SHP77 (cell line): ENCODE results near the gene PODXL2.

Source experiments
- DNase-seq, 2 experiments: peaks; one replicate each; lab custom pipeline; 2025; lab: John Stamatoyannopoulos, UW

PODXL2 gene

DNA sequence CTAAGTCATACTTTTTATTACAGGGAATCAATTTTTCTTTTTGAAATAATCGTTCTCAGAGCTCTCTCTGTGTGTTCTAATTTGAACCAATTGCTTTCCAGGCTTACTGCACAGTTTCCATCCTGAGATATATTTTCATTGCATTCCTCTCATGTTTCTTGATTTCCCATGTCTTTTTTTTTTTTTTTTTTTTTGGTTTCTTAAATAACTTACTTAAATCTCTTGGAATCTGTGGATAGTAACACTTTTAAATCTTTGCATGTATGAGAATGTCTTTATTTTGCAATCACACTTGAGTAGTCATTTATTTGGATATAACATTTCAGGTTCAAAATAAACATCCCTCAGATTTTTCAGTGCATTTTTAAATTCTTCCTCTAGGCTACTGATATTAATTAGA is 29.2 kb downstream of the PODXL2 start:
- no peak for DNase-seq

DNA sequence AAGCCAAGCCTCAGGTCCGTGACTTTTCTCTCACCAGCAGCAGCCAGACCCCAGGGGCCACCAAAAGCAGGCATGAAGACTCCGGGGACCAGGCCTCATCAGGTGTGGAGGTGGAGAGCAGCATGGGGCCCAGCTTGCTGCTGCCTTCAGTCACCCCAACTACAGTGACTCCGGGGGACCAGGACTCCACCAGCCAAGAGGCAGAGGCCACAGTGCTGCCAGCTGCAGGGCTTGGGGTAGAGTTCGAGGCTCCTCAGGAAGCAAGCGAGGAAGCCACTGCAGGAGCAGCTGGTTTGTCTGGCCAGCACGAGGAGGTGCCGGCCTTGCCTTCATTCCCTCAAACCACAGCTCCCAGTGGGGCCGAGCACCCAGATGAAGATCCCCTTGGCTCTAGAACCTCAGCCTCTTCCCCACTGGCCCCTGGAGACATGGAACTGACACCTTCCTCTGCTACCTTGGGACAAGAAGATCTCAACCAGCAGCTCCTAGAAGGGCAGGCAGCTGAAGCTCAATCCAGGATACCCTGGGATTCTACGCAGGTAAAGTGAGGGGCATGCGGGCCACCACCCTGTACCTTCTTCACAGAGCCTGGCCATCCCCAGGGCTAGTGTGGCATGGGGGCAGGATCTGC is 31.8 kb downstream of the PODXL2 start:
- DNase-seq = no peak

- no peak for DNase-seq
Measured at GRCh38 chr3:127661600-127661999, 32.6 kb downstream of the PODXL2 start.

- DNase-seq = no peak
Measured at GRCh38 chr3:127662001-127662469, 33.0 kb downstream of the PODXL2 start.

DNA sequence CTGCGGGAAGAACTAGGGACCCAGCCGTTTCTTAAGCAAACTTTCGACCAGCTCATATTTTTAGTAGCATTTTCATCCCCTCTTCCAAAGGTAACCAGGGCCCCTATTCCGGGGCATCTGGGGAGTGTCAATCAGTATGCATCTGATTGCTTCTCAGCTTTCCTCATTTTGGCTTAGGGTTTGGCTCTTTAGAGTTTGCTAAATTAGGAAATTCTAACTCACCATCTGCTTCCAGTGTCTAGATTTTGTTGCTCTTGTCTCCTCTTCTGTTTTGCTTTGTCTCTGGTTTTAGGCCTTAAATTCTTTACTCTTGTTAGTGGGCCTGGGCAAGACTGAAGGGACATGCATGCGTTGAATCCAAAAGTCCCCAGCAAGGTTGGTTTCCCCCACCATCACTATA is 34.2 kb downstream of the PODXL2 start:
- DNase-seq = no peak

DNA sequence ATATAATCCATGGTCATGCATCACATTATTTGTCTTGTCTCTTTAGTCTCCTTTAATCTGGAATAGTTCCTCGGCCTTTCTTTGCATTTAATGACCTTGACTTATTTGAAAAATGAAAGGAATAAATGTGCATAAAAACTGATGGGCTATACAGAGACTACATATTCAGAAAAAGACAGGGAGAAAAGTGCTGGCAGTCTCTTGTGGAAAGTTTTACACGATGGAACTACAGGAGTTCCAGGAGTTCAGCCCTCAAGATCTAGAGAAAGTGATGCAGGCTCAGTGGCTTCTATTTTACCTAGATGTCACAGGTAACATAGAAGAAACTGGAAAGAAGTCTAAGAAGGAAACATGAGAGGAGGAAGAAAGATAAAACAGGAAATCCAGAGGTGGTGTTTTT is 36.2 kb downstream of the PODXL2 start:
- no peak for DNase-seq

GRCh38 chr3:127665586-127665985 is 36.6 kb downstream of the PODXL2 start:
- no peak for DNase-seq

DNA sequence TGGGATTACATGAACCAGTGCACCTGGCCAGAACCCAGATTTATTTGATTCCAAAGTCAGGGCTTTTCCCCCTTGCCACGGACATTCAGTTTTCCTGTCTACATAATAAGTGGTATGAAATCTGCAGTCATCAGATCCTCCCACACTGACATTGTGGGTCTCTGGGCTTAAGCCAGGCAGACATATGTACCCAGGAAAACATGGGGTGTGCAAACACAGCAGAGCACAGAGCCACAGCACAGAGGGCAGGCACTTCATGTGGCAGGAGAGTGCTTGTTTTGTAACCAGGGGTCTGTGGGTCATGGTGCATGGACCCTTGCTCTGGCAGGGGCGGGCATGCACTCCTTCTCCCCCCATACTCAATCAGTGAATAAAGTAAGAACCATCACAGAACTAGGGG is 37.7 kb downstream of the PODXL2 start:
- no peak for DNase-seq

GRCh38 chr3:127667119-127667681 is 38.2 kb downstream of the PODXL2 start:
- DNase-seq = no peak

DNA sequence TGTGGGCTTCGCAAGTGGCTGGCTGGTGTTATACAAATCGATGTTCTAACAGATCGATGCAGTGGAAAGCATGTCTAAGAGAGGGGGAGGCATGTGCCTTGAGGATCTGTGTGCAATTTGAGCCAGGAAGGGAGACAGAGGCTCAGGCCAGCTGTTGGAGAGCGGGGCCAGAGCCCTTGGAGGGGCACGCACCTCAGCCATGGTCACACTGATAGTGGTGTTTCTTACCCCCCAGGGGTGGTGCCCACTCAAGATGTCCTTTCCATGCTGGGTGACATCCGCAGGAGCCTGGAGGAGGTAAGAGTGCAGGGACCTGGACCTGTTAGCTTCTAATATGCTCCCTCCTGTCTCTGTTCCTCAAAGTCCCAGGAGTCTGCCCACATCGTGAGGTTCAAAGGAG is 39.9 kb downstream of the PODXL2 start:
- no peak for DNase-seq

GRCh38 chr3:127669541-127670228 is 40.7 kb downstream of the PODXL2 start:
- no peak for DNase-seq

GRCh38 chr3:127670229-127670559 is 41.2 kb downstream of the PODXL2 start:
- no peak for DNase-seq

DNA sequence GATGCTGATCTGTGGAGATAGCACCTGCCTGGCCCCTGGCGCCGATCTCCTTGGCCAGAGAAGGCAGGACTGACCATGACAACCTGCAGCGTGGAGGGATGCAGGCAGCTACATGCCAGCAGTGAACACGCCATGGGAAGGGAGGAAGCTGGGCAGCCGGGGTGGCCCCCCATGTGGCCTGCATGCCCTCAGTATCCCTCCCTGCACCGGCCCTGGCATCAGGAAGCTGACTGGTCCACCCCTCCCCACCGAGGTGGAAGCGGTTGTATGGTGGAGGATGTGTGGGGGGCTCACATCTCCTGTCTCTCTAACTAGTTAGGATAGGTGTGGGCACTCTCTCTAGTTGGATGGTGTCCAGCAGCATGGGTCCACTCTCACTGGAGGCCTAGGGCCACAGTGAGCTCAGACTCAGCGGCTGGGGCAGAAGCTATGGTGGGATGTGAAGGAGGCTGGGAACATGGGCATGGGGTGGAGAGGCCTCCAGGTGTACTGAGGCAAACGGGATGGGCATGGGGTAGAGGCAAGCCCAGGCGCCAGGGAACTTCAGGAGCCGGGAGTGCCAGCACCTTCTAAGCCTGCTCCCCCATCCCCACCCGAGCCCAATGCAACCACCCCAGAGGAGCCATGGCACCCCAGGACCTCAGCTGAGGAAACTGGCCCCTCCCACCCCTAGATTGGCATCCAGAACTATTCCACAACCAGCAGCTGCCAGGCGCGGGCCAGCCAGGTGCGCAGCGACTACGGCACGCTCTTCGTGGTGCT is 42.0 kb downstream of the PODXL2 start:
- no peak for DNase-seq

- DNase-seq = peak in 1 of 2 experiments; percentile 28
Measured at GRCh38 chr3:127671523-127672428, 42.8 kb downstream of the PODXL2 start.

- DNase-seq = peak; percentile 57 to 78
Measured at GRCh38 chr3:127672429-127673190, 43.6 kb downstream of the PODXL2 start, which contains the start of gene ABTB1. ABTB1 (plus strand) TSS chr3:127672952; CDS start chr3:127673026, 74 bp downstream.

DNA sequence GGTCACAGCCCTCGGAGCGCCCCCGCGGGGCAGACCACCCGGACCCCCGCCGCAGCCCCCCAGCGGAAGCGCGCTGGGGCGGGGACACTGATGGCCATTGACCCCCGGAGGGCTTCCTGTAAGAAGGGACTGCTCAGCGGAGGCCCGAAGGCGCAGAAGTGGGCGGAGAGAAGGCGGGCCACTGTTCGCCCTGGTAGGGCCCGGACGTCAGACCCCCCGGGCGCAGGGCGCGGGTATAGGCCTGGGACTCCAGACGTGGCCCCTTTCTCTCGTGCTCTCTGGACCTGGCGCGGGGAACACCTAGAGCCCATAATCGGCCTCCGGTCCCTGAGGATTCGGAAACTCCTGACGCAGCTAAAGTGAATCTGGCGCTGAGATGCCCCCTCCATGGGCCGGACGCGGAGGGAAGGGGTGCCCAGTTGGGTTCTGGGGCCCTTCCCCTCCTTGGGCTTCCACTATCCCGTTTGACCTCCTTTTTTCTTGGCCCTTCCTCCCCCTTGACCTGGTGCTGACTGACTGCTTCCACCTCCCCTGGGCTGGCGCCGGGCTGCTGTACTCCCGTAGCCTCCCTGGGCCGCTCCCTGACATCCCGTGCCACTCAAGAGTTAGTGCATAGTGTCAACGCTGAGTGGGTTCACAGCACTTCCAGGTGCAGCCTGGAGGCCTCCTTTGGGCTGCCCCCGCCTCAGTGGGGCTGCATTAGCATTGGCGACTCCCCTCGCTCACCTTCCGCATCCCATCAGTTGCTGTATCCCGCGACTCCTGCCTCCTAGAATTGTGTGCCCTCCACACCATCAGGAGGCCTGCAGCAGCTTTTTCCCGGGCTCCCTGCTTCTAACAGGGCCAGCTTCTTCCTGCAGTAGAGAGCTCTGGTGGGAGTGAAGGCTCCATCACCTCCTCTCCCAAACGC is 44.5 kb downstream of the PODXL2 start:
- peak in 1 of 2 experiments; percentile 32 for DNase-seq

DNA sequence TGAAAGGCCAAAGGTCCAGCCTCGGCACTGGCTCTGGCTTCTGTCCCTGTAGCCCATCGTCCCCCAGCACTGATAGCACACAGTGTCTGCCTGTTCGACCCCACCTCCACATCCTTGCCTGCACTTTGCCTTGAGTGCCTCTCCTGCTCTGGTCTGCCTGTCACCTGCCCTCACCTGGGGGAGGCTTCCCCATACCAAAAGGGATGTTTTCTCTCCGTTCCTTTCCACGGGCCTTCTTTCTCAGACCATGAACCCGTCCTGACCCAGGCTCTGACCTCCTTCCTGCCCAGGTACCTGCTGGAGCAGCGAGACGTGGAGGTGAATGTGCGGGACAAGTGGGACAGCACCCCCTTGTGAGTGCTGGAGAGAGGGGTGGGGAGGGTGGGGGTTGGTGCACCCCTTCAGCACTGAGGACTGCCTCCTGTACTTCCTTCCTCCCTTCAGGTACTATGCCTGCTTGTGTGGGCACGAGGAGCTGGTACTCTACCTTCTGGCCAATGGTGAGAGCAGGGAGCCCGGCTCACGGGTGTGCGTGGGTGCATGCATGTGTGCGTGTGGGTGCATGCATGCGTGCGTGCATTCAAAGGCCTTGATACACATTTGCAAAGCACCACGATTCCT is 45.2 kb downstream of the PODXL2 start:
- DNase-seq = no peak

DNA sequence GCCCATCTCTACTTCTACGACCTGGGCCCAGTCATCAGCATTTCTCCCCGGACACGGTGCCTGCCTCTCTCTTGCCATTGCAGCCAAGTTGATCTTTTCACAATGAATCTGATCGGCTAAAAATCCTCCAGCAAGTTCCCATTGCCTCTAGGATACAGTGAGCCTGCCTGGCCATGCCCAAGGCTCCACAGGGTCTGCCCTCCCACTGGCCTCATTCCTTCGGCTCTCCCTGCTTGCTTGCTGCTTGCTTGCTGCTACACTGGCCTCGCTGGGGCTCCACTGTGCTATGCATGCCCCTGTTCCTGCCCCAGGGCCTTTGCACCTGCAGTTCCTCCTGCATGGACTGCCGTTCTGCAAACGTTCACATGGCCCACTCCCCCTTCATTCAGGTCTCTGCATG is 45.8 kb downstream of the PODXL2 start:
- DNase-seq = no peak

- no peak for DNase-seq
Measured at GRCh38 chr3:127675651-127676391, 46.8 kb downstream of the PODXL2 start.
